Neutrophil (primary cell): Measurements from ENCODE around the gene CRTC3.
"Not testable (repeated sequence)": the region's sequence is repeated elsewhere in the genome, so short reads cannot be mapped to it uniquely, and the experiment has no call there.

Experiments
- H3K27ac ChIP-seq: fragments of 200-600 bp; sonication (generic); 2 replicates; pipeline ENCODE4 v1.5.1; 2016; ENCODE audit warnings: mild to moderate bottlenecking, moderate library complexity
- H3K27me3 ChIP-seq: fragments of 200-600 bp; sonication (generic); 2 replicates; pipeline ENCODE4 v1.6.0; 2016; ENCODE audit warnings: mild to moderate bottlenecking
- H3K36me3 ChIP-seq: fragments of 200-600 bp; sonication (generic); 2 replicates; pipeline ENCODE4 v1.5.1; 2017
- H3K4me1 ChIP-seq, 2 experiments: fragments of 200-600 bp in 1 of 2; sonication (generic) in 1 of 2; 1 replicate in 1 of 2; 2 replicates in 1 of 2; pipeline versions ENCODE4 v1.5.1 to v1.6.1; 2013 to 2016; ENCODE audit warnings: low read depth in 1 of 2, low read length in 1 of 2, mild to moderate bottlenecking in 1 of 2, moderate library complexity in 1 of 2; ENCODE audit not compliant: control insufficient read depth in 1 of 2, insufficient read depth in 1 of 2
- H3K4me3 ChIP-seq, 2 experiments: fragments of 200-600 bp in 1 of 2; sonication (generic) in 1 of 2; 1 replicate in 1 of 2; 2 replicates in 1 of 2; pipeline ENCODE4 v1.5.1; 2013 to 2016; ENCODE audit warnings: low read depth in 1 of 2, low read length in 1 of 2, mild to moderate bottlenecking in 1 of 2, moderate library complexity in 1 of 2
- H3K9me3 ChIP-seq: fragments of 200-600 bp; sonication (generic); 2 replicates; pipeline ENCODE4 v1.5.1; 2016
- TF ChIP-seq, protein P1 (sequence below): fragments of 200-600 bp; sonication (generic); IDR thresholded peaks from 2 replicates; pipeline ENCODE4 v1.5.1; 2016; ENCODE audit warnings: antibody characterized with exemption

CRTC3 gene

DNA sequence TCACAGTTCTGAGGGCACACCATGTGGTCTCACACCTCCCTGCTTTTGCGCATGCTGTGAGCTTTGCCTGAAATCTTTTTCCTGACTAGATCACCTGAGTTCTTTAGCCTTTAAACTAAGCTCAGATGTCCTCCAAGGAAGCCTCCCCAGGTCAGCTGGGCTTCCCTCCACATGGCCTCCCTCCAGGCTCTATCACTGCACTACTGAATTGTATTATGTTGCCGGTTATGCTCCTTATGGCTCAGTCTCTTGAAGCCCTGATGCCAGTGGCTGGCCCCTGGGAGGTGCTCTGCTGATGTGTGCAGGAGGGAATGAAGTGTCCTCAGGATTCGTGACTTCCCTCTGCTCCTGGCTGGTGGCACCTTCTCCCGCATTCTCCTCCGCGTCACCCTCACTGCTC lies 94.1 kb downstream of the CRTC3 start:
- Histone ChIP-seq H3K27me3 (no peaks in the 10 kb centered on the region), H3K27ac (no peak overlapping the region)
- TF ChIP-seq, protein P1, sequence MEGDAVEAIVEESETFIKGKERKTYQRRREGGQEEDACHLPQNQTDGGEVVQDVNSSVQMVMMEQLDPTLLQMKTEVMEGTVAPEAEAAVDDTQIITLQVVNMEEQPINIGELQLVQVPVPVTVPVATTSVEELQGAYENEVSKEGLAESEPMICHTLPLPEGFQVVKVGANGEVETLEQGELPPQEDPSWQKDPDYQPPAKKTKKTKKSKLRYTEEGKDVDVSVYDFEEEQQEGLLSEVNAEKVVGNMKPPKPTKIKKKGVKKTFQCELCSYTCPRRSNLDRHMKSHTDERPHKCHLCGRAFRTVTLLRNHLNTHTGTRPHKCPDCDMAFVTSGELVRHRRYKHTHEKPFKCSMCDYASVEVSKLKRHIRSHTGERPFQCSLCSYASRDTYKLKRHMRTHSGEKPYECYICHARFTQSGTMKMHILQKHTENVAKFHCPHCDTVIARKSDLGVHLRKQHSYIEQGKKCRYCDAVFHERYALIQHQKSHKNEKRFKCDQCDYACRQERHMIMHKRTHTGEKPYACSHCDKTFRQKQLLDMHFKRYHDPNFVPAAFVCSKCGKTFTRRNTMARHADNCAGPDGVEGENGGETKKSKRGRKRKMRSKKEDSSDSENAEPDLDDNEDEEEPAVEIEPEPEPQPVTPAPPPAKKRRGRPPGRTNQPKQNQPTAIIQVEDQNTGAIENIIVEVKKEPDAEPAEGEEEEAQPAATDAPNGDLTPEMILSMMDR = no peak

DNA sequence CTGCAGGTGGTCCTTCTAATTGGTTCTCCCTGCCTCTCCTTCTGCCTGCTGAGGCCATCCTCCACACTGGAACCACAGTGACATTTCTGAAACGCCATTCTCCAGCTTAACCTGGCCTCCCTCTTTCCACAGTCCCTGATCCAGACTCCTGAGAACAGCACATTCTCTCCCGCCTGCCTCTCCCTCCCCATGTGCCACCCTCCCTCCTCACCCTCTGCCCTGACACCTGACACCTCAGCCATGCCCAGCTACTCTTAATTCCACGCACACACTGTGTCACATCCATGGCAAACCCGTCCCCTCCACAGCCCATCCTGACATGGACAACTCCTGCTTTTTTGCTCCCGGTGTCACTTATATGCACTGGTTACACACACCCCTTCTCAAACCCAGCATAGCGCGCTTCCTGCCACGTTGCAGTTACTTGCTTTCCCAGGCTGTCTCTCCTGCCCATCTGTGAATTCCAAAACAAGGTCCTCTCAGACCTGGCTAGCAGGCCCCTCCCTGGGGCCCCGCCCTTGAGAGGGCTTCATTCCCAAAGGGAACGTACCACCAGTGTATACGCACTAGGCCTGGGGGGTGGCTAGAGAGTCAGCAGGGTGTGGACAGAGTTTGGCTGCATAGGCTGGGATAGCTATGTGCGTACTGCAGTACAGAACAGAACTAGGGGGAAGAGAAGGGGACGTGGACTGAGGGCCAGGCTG lies 94.7 kb downstream of the CRTC3 start:
- TF ChIP-seq, protein P1 = no peak
- Histone ChIP-seq H3K36me3 (peaks cover 9% of the 10 kb centered on the region), H3K4me1 (peaks cover 0 to 4% of the 10 kb centered on the region in 2 experiments)

More for the DNA sequence above, 94.1 kb downstream of the CRTC3 start:
- peaks cover 0 to 4% of the 10 kb centered on the region in 2 experiments for H3K4me1 ChIP-seq
- H3K4me3 ChIP-seq = no peak overlapping the region
- H3K9me3 ChIP-seq = no peaks in the 10 kb centered on the region
- H3K36me3 ChIP-seq = peaks cover 5% of the 10 kb centered on the region

DNA sequence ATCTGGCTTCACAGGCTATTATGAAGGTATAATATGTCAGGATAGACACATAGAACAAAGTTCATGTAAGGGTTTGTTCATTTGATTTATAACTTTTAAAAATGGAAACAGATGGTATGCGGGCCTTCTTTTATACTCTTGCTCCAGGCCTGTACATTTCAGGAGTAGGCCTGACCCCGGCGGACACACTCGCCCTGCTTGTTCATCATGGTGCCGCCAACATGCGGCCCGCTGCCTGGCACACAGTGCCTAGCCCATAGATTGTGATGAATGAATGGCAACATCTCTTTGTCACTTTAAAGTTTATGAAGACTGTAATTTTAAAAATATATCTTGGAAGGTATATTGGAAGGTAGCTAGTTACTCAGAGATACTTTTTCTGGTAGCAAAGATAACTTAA lies 95.3 kb downstream of the CRTC3 start:
- Histone ChIP-seq H3K4me1 (peaks cover 0 to 4% of the 10 kb centered on the region in 2 experiments), H3K27me3 (peaks cover 6% of the 10 kb centered on the region), H3K9me3 (no peaks in the 10 kb centered on the region), H3K27ac (no peak overlapping the region), H3K36me3 (peaks cover 15% of the 10 kb centered on the region), H3K4me3 (no peak overlapping the region)
- TF ChIP-seq, protein P1 = no peak

More for the DNA sequence above, 94.7 kb downstream of the CRTC3 start:
- Histone ChIP-seq H3K27ac (no peak overlapping the region), H3K9me3 (no peaks in the 10 kb centered on the region), H3K27me3 (peaks cover 4% of the 10 kb centered on the region), H3K4me3 (no peak overlapping the region)

DNA sequence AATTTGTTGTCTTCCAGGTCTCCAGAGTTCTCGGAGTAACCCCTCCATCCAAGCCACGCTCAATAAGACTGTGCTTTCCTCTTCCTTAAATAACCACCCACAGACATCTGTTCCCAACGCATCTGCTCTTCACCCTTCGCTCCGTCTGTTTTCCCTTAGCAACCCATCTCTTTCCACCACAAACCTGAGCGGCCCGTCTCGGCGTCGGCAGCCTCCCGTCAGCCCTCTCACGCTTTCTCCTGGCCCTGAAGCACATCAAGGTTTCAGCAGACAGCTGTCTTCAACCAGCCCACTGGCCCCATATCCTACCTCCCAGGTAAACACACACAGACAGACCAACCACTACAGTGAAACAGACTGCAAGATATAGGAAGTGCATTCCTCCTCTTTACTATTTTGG lies 99.5 kb downstream of the CRTC3 start:
- no peak overlapping the region for H3K27ac ChIP-seq
- H3K4me3 ChIP-seq = no peak overlapping the region
- H3K27me3 ChIP-seq = peaks cover 22% of the 10 kb centered on the region
- no peaks in the 10 kb centered on the region for H3K9me3 ChIP-seq
- peaks cover 19% of the 10 kb centered on the region for H3K36me3 ChIP-seq
- TF ChIP-seq, protein P1 = no peak
- no peaks in the 10 kb centered on the region for H3K4me1 ChIP-seq

DNA sequence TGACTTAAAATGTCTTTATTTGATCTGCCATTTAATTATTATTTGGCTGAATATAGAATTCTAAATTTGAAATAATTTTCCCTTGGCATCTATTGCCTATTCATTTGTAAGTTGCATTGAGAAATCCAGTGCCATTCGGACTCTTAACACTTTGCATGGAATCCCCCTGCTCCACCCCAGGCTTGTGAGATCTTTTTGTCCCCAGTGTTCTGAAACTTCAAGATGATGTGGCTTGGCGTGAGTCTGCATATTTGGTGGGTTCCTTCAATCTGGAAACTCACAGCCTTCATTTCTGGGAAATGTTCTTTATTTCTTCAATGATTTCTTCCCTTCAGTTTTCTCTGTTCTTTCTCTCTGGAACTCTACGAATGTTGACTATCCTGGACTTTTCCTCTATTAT lies 103.6 kb downstream of the CRTC3 start:
- peaks cover 50% of the 10 kb centered on the region for H3K27me3 ChIP-seq
- H3K9me3 ChIP-seq = no peaks in the 10 kb centered on the region
- TF ChIP-seq, protein P1 = no peak
- H3K27ac ChIP-seq = no peak overlapping the region
- H3K36me3 ChIP-seq = peaks cover 19% of the 10 kb centered on the region
- H3K4me3 ChIP-seq = no peak overlapping the region
- H3K4me1 ChIP-seq = peaks cover 0 to 5% of the 10 kb centered on the region in 2 experiments

DNA sequence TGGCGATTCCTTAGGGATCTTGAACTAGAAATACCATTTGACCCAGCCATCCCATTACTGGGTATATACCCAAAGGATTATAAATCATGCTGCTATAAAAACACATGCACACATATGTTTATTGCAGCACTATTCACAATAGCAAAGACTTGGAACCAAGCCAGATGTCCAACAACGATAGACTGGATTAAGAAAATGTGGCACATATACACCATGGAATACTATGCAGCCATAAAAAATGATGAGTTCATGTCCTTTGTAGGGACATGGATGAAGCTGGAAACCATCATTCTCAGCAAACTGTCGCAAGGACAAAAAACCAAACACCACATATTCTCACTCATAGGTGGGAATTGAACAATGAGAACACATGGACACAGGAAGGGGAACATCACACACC lies 107.3 kb downstream of the CRTC3 start:
- H3K9me3 ChIP-seq, H3K4me3 ChIP-seq, H3K36me3 ChIP-seq, H3K27ac ChIP-seq, H3K4me1 ChIP-seq: not testable (repeated sequence)
- peaks cover 79% of the 10 kb centered on the region for H3K27me3 ChIP-seq
